DND-41 (cell line): Measurements from ENCODE around the gene MPC1.

Experiments
- ATAC-seq: fragments of 200-7000 bp; cut with Tn5 transposase; 3 replicates; pipeline ENCODE4 v1.9.1; 2021; ENCODE audit warnings: low read depth; ENCODE audit not compliant: insufficient read depth
- DNase-seq: peaks from one replicate; pipeline ENCODE4 v3.0.0-alpha.2; 2020
- H2AFZ ChIP-seq: 2 replicates; pipeline ENCODE4 v1.6.0; 2012; ENCODE audit warnings: low read depth, low read length
- H3K27ac ChIP-seq: 2 replicates; pipeline ENCODE4 v1.5.1; 2012; ENCODE audit warnings: low read length, inconsistent platforms
- H3K27me3 ChIP-seq: fragments of 200-600 bp; sonication (generic); 2 replicates; pipeline ENCODE4 v1.6.0; 2012; ENCODE audit warnings: low read length, mild to moderate bottlenecking, inconsistent platforms; ENCODE audit not compliant: insufficient read depth, poor library complexity
- H3K36me3 ChIP-seq: 2 replicates; pipeline ENCODE4 v1.5.1; 2012; ENCODE audit warnings: low read length, inconsistent platforms; ENCODE audit not compliant: insufficient read depth
- H3K4me1 ChIP-seq: 2 replicates; pipeline ENCODE4 v1.5.1; 2012; ENCODE audit warnings: mild to moderate bottlenecking, low read length; ENCODE audit not compliant: insufficient read depth
- H3K4me2 ChIP-seq: 2 replicates; pipeline ENCODE4 v1.6.0; 2012; ENCODE audit warnings: mild to moderate bottlenecking, moderate library complexity, low read length, inconsistent platforms; ENCODE audit not compliant: insufficient read depth
- H3K4me3 ChIP-seq, 2 experiments: fragments of 200-600 bp in 1 of 2; shearing (Covaris generic) in 1 of 2; 2 replicates each; pipeline ENCODE4 v1.5.1; 2012 to 2016; ENCODE audit warnings: inconsistent platforms in 2 of 2, low read length in 2 of 2, mild to moderate bottlenecking in 2 of 2, low read depth in 1 of 2, moderate library complexity in 1 of 2
- H3K79me2 ChIP-seq: 2 replicates; pipeline ENCODE4 v1.6.0; 2012; ENCODE audit warnings: low read length, inconsistent platforms; ENCODE audit not compliant: insufficient read depth
- H3K9ac ChIP-seq: 2 replicates; pipeline ENCODE4 v1.6.0; 2012; ENCODE audit warnings: low read depth, mild to moderate bottlenecking, inconsistent platforms, low read length, moderate library complexity
- H3K9me3 ChIP-seq: 2 replicates; pipeline ENCODE4 v1.5.1; 2012; ENCODE audit warnings: low read length, moderate library complexity, mild to moderate bottlenecking, inconsistent platforms; ENCODE audit not compliant: insufficient read depth, severe bottlenecking
- H4K20me1 ChIP-seq: 2 replicates; pipeline ENCODE4 v1.6.0; 2012; ENCODE audit warnings: low read length; ENCODE audit not compliant: insufficient read depth
- EZH2 ChIP-seq: IDR thresholded peaks from 3 replicates; pipeline ENCODE4 v1.6.1; 2012; ENCODE audit warnings: borderline replicate concordance, low read depth, mild to moderate bottlenecking, moderate library complexity, low read length, inconsistent platforms; ENCODE audit not compliant: severe bottlenecking
- TF ChIP-seq, protein P1 (sequence below): IDR thresholded peaks from 2 replicates; pipeline ENCODE4 v1.5.1; 2012; ENCODE audit warnings: borderline replicate concordance, low read length, moderate library complexity, mild to moderate bottlenecking; ENCODE audit not compliant: poor library complexity, severe bottlenecking; ENCODE audit errors: extremely low read depth

Gene MPC1

DNA sequence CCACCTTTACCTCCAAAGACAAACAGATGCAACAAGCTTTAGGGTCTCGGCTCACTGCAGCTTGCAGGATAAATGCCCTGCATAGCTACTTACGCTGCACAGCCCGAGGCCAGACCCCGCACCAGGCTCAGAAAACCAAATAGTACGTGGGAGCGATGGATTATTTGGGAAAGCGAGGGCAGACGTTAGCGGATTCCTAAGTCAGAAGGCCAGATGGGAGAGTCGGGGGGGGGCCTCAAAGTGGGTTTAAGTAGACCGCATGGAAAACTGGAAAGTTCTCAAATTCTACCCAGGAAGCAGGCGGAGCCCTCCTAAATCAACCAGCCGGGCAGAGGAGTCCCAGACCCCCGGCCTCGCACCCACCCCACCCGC, 40.8 kb downstream of the MPC1 start:
- Histone ChIP-seq H3K4me3 (peak overlapping the region; percentile 76 to 79), H3K4me1 (peaks cover 55% of the 10 kb centered on the region), H3K9ac (peak overlapping the region; percentile 87), H3K36me3 (peaks cover 35% of the 10 kb centered on the region), H3K27me3 (no peaks in the 10 kb centered on the region), H3K79me2 (peaks cover 60% of the 10 kb centered on the region), H2AFZ (peak overlapping the region; percentile 90), H4K20me1 (peaks cover 38% of the 10 kb centered on the region), H3K27ac (peak overlapping the region; percentile 77), H3K4me2 (peak overlapping the region; percentile 67), H3K9me3 (no peaks in the 10 kb centered on the region)
- no peak for TF ChIP-seq EZH2
- TF ChIP-seq, protein P1, sequence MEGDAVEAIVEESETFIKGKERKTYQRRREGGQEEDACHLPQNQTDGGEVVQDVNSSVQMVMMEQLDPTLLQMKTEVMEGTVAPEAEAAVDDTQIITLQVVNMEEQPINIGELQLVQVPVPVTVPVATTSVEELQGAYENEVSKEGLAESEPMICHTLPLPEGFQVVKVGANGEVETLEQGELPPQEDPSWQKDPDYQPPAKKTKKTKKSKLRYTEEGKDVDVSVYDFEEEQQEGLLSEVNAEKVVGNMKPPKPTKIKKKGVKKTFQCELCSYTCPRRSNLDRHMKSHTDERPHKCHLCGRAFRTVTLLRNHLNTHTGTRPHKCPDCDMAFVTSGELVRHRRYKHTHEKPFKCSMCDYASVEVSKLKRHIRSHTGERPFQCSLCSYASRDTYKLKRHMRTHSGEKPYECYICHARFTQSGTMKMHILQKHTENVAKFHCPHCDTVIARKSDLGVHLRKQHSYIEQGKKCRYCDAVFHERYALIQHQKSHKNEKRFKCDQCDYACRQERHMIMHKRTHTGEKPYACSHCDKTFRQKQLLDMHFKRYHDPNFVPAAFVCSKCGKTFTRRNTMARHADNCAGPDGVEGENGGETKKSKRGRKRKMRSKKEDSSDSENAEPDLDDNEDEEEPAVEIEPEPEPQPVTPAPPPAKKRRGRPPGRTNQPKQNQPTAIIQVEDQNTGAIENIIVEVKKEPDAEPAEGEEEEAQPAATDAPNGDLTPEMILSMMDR, result no peak
- DNase-seq (peak; percentile 41), ATAC-seq (peak; percentile 53)

DNA sequence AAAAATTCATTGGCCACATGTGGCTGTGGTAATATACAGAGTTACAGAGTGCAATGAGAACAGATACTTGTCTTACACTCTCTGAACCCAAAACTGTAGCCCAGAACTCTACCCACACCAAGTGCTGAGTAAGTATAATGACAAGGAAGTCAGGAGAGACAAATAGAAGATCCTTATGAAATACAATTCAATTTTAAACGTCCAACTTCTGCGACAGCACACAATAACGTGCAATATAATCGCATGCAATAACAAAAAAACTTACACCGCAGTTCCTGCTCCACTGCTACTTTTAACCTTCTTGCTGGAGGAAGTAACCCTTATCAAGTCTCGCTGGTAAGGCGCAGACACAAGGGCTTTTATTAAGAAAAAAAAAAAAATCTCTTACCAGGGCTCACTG, 41.3 kb downstream of the MPC1 start:
- peaks cover 65% of the 10 kb centered on the region for H3K79me2 ChIP-seq
- H3K9ac ChIP-seq, result peak overlapping the region; percentile 87
- peaks cover 39% of the 10 kb centered on the region for H4K20me1 ChIP-seq
- no peak for DNase-seq
- peak overlapping the region; percentile 67 for H3K4me2 ChIP-seq
- peak; percentile 23 for ATAC-seq
- H3K27me3 ChIP-seq, result no peaks in the 10 kb centered on the region
- H3K4me3 ChIP-seq, result peak overlapping the region; percentile 76 to 79
- no peak for TF ChIP-seq EZH2
- TF ChIP-seq, protein P1, result no peak
- H2AFZ ChIP-seq, result peak overlapping the region; percentile 90
- H3K36me3 ChIP-seq, result peaks cover 40% of the 10 kb centered on the region
- H3K4me1 ChIP-seq, result peaks cover 60% of the 10 kb centered on the region
- H3K9me3 ChIP-seq, result no peaks in the 10 kb centered on the region
- H3K27ac ChIP-seq, result peak overlapping the region; percentile 77

DNA sequence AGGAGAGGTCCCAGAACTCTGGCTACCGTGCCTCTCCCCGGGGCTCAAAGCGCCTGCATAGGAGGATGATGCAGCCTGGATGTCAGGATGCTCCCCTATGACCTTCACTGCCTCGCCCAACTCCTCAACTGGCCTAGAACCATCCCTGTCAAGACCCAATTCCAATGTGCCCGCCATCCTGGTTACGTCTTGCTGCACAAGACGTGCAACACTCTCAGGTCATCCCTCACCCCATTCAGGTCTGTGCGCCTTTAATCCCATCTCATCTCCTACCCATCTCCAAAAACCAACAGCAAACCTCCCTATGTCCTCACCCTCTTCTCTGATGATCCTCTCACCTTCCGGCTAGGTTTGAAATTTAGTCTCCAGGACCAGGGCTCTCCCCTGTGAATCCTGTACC, 43.9 kb downstream of the MPC1 start:
- H2AFZ ChIP-seq, result no peak overlapping the region
- H3K36me3 ChIP-seq, result peaks cover 60% of the 10 kb centered on the region
- no peaks in the 10 kb centered on the region for H3K27me3 ChIP-seq
- peaks cover 86% of the 10 kb centered on the region for H3K4me1 ChIP-seq
- H3K4me3 ChIP-seq, result peak overlapping the region in 1 of 2 experiments; percentile 76; a peak in 2 of 4 replicates
- DNase-seq (no peak), ATAC-seq (no peak)
- no peaks in the 10 kb centered on the region for H3K9me3 ChIP-seq
- H3K27ac ChIP-seq, result peak overlapping the region; percentile 4; the same call in 1 of the 2 replicates
- peaks cover 46% of the 10 kb centered on the region for H4K20me1 ChIP-seq
- TF ChIP-seq, protein P1, result no peak
- no peak for TF ChIP-seq EZH2
- H3K9ac ChIP-seq, result no peak overlapping the region
- H3K79me2 ChIP-seq, result peaks cover 91% of the 10 kb centered on the region
- H3K4me2 ChIP-seq, result peak overlapping the region; percentile 67

DNA sequence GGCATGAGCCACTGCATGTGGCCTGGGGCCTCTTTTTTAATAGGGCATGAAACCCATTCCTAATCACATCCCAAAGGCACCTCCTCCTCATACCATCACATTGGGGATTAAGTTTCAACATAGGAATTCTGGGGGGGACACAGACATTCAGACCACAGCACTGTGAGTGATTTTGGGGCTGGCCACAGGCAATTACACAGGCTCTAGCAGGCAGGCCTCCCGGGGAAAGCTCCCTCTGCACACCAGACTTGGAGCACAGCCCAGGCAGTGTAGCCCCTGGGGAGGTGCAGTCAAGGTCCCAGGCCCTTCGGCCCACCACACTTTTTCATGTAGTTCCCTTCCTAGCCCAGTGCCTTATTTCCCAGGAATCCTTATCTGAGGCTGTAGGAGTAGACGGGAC, 45.9 kb downstream of the MPC1 start:
- Histone ChIP-seq H3K4me3 (no peak overlapping the region), H3K27me3 (no peaks in the 10 kb centered on the region), H3K27ac (no peak overlapping the region), H3K79me2 (peaks cover 100% of the 10 kb centered on the region), H3K36me3 (peaks cover 60% of the 10 kb centered on the region), H4K20me1 (peaks cover 58% of the 10 kb centered on the region), H3K9me3 (no peaks in the 10 kb centered on the region), H3K9ac (no peak overlapping the region), H2AFZ (no peak overlapping the region), H3K4me1 (peaks cover 97% of the 10 kb centered on the region), H3K4me2 (peak overlapping the region; percentile 29; the same call in 1 of the 2 replicates)
- TF ChIP-seq, protein P1, result no peak
- ATAC-seq (no peak), DNase-seq (no peak)
